LHCN-M2 (cell line): ENCODE data around the gene LRRC56. TPM values are rescaled to one million over a fixed set of nuclear protein-coding genes. Genes with fewer than 3 reads are reported as not detected.

Experiments
- DNase-seq: peaks from one replicate; pipeline ENCODE4 v3.0.0-alpha.2; 2012; ENCODE audit warnings: low read depth
- total RNA-seq: library from RNA; depleted of rRNA; stranded (reverse); fragments of >200 nt; gene quantifications from 2 replicates; pipeline ENCODE4 v1.2.3, GENCODE V29; 2014; rRNA removed

Gene LRRC56
- total RNA-seq, 1 experiment from 2014 or later: 0.17 TPM

DNA sequence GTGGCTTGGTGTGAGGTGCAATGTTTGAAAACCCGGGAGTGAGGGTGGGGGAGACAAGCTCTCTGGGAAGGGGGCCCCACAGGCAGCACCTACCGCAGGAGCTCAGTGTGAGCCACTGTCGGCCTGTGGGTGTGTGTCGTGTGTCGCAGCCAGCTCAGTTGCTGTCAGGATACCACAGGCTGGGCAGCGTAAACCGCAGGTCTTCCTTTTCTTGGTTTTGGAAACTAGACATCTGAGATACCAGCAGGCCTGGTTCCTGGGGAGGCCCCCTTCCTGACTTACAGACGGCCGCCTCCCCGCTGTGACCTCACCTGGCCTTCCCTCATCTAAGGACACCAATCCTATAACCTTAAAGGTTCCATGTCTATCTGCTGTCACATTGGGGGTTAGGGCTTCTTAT is 59.0 kb downstream of the LRRC56 start:
- DNase-seq: no peak

DNA sequence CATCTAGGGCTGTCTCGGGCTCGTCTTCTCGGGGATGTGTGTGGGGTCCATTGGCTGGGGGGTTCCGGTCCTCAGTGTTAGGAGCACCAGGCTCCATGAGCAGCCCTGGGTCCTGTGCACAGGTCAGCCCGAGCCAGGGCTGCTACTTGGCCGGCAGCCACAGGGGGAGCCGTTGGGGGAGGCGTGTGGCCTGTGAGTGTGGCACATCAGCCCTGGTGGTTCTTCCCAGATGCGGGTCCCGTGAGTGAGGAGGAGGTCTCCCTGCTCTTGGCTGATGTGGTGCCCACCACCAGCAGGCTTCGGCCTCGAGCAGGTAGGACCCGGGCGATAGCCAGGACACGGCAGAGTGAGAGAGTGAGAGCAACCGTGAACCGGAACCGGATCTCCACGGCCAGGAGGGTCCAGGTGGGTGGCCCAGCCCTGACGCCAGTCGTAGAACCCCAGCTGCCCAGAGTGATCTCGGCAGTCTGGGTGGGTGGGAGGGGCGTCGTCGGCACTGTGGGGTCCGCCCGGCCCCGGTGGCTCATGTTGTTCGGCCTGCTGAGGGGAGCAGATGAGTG is 59.9 kb downstream of the LRRC56 start:
- DNase-seq: no peak

DNA sequence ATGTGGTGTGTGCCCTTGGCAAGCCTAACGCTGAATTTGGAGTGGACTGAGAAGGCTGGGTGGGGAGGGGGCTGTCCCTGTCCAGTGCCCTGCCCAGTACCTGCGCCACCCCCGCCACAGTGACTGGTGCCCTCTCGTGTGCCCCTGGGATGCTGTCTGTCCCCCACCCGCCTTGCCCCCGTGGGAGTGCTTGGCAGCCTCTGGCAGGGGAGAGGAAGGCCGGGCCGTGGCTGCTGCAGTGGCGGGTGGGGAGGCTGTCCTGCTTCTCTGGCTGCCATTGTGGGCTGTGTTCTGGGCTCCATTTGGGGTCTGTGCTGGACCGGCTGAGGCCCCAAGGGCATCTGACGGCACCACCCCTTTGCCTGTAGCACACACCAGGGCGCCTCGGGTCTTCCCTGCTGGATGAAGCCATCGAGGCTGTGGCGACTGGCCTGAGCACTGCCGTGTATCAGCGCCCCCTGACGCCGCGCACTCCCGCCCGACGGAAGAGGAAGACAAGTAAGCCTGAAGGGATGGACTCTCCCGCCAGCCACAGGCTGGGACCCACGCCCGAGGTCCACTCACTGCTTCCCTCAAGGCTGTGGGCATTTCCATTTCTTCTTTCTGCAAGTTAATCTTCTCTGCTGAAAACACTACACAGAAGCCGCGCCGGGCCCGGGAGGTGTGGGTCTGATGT is 60.8 kb downstream of the LRRC56 start:
- DNase-seq: no peak

DNA sequence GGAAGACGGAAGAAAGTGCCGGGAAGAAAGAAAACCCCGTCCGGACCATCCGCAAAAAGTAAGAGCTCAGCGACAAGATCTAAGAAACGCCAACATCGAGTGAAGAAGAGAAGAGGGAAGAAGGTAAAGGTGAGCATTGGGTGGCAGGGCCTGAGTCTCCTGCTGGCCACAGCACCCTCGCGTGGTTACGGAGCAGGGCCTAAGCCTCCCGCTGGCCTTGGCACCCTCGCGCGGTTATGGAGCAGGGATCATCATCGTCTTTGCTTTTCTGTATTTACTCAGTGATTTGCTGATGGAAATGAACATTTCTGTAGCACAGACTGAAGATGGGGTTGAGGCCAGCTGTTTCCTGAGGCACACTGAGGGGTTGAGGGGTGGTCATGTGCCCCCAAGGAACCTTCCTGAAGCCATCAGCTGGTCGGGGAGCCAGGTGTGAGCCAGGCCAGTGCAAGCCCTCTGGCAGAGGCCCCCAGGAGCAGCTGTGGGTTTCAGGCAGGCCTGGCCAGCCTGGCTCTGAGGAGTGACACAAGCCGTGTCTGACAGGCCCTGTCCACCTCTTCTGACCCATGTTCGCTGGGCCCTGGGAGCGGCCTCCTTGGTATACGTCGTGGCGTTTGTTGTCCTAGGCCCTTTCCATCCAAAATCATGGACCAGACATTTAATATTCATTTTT is 64.4 kb downstream of the LRRC56 start:
- no peak for DNase-seq

DNA sequence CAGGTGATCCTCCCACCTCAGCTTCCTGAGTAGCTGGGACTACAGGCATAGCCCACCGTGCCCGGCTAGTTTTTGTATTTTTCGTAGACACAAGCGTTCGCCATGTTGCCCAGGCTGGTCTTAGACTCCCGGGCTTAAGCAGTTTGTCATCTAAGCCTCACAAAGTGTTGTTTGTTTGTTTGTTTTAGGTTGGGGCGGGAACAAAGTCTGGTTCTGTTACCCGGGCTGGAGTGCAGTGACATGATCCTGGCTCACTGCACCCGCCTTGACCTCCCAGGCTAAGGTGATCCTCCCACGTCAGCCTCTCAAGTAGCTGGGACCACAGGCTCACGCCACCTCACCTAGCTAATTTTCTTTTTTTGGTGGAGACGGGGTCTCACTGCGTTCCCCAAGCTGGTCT is 65.8 kb downstream of the LRRC56 start:
- DNase-seq: no peak

Other genes with a start within 250 kb of the LRRC56 start
- 5.2 and 7.6 TPM in 2 replicates for gene PGGHG, start 248.4 kb upstream of the LRRC56 start, total RNA-seq
- gene IFITM5, start 238.0 kb upstream of the LRRC56 start, total RNA-seq: not detected in 2 replicates
- 15.6 and 21.9 TPM in 2 replicates for gene IFITM2, start 229.7 kb upstream of the LRRC56 start, total RNA-seq
- gene IFITM1, start 223.5 kb upstream of the LRRC56 start, total RNA-seq: 0.32 and 3.2 TPM in 2 replicates
- gene IFITM3, start 216.7 kb upstream of the LRRC56 start, total RNA-seq: 43.4 and 63.7 TPM in 2 replicates
- gene B4GALNT4, start 168.0 kb upstream of the LRRC56 start, total RNA-seq: 0.75 and 1.3 TPM in 2 replicates
- gene PKP3, start 143.3 kb upstream of the LRRC56 start, total RNA-seq: 3.7 and 4.7 TPM in 2 replicates
- 5.5 and 5.8 TPM in 2 replicates for gene SIGIRR, start 122.5 kb upstream of the LRRC56 start, total RNA-seq
- not detected in 2 replicates for gene ANO9, start 95.5 kb upstream of the LRRC56 start, total RNA-seq
- 40.7 and 51.2 TPM in 2 replicates for gene PTDSS2, start 87.2 kb upstream of the LRRC56 start, total RNA-seq
- 287 and 315 TPM in 2 replicates for gene RNH1, start 30.3 kb upstream of the LRRC56 start, total RNA-seq
- 58.1 and 70.7 TPM in 2 replicates for gene HRAS, start 2.0 kb upstream of the LRRC56 start, total RNA-seq
- 0.46 and 1.3 TPM in 2 replicates for gene LMNTD2, start 23.2 kb downstream of the LRRC56 start, total RNA-seq
- gene RASSF7, start 23.4 kb downstream of the LRRC56 start, total RNA-seq: 6.2 and 8.8 TPM in 2 replicates
- 35.6 and 36.2 TPM in 2 replicates for gene PHRF1, start 38.9 kb downstream of the LRRC56 start, total RNA-seq
- gene IRF7, start 78.4 kb downstream of the LRRC56 start, total RNA-seq: 10.7 and 12.5 TPM in 2 replicates
- not detected in 2 replicates for gene CDHR5, start 87.4 kb downstream of the LRRC56 start, total RNA-seq
- gene SCT, start 89.7 kb downstream of the LRRC56 start, total RNA-seq: not detected in 2 replicates
- not detected in 2 replicates for gene DRD4, start 99.7 kb downstream of the LRRC56 start, total RNA-seq
- 30.2 and 39.4 TPM in 2 replicates for gene DEAF1, start 157.7 kb downstream of the LRRC56 start, total RNA-seq
- gene TMEM80, start 158.3 kb downstream of the LRRC56 start, total RNA-seq: 26.2 and 30.3 TPM in 2 replicates
- 10.9 and 16.9 TPM in 2 replicates for gene EPS8L2, start 168.7 kb downstream of the LRRC56 start, total RNA-seq
- 125 and 128 TPM in 2 replicates for gene TALDO1, start 209.9 kb downstream of the LRRC56 start, total RNA-seq
- gene GATD1, start 240.0 kb downstream of the LRRC56 start, total RNA-seq: 41.7 and 44.9 TPM in 2 replicates